Endothelial cell of umbilical vein (primary cell): Measurements from ENCODE around the gene HSD17B13.

Experiments
- CTCF ChIP-seq, 2 donors: IDR thresholded peaks; 1 replicate in 1 of 2; 2 replicates in 1 of 2; pipeline ENCODE4 v1.5.1; 2011; ENCODE audit warnings: low read length in 2 of 2, mild to moderate bottlenecking in 2 of 2, moderate library complexity in 2 of 2, control low read depth in 1 of 2, inconsistent platforms in 1 of 2, low read depth in 1 of 2; ENCODE audit not compliant: insufficient read depth in 1 of 2; ENCODE audit errors: extremely low read depth in 1 of 2
- EZH2 ChIP-seq: IDR thresholded peaks from 2 replicates; pipeline ENCODE4 v1.6.1; 2012; ENCODE audit warnings: borderline replicate concordance, low read depth, mild to moderate bottlenecking, moderate library complexity, low read length, inconsistent platforms; ENCODE audit not compliant: severe bottlenecking
- GATA2 ChIP-seq: IDR thresholded peaks from 2 replicates; pipeline ENCODE4 v1.7.0; 2011; ENCODE audit warnings: low read depth, mild to moderate bottlenecking, moderate library complexity, mixed read lengths, low read length; ENCODE audit not compliant: insufficient read length, insufficient read depth
- MYC ChIP-seq: IDR thresholded peaks from one replicate; pipeline ENCODE4 v1.6.1; 2011; ENCODE audit warnings: mild to moderate bottlenecking, low read depth, low read length
- POLR2A ChIP-seq: IDR thresholded peaks from 2 replicates; pipeline ENCODE4 v1.6.1; 2012; ENCODE audit warnings: low read depth, mild to moderate bottlenecking, control low read depth, low read length
- POLR2AphosphoS5 ChIP-seq: IDR thresholded peaks from 2 replicates; pipeline ENCODE4 v1.6.1; 2012; ENCODE audit warnings: low read depth, mild to moderate bottlenecking, control low read depth, low read length, moderate library complexity; ENCODE audit not compliant: insufficient read depth
- TF ChIP-seq, protein P1 (sequence below): IDR thresholded peaks from 2 replicates; pipeline ENCODE4 v1.6.1; 2011; ENCODE audit not compliant: insufficient read depth, insufficient read length

GRCh38 chr4:87322754-87323153 is at the start of gene HSD17B13:
- TF ChIP-seq MYC (no peak), CTCF (IDR thresholded peaks at IDR 0.05; ENCODE audit: extremely low read depth in 1 of 2, insufficient read depth in 1 of 2, low read depth in 1 of 2, low read length in 2 of 2) (no peak), POLR2A (no peak), POLR2AphosphoS5 (no peak), GATA2 (no peak), EZH2 (no peak)
- TF ChIP-seq, protein P1, sequence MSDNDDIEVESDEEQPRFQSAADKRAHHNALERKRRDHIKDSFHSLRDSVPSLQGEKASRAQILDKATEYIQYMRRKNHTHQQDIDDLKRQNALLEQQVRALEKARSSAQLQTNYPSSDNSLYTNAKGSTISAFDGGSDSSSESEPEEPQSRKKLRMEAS: no peak
